IMR-90 (cell line): ENCODE measurements around the gene TBC1D1. TPM values are rescaled to one million over a fixed set of nuclear protein-coding genes. Genes with fewer than 3 reads are reported as not detected.
A peak's percentile ranks its signal among the peaks of the same experiment; 100 is the strongest.

Experiments used
- ATAC-seq: fragments of 200-7000 bp; cut with Tn5 transposase; 2 replicates; pipeline ENCODE4 v1.9.1; 2020; ENCODE audit warnings: low read depth, mild to moderate bottlenecking, moderate library complexity
- BruUV-seq: library from RNA; stranded (reverse); fragments of 400-500 nt; replicated peaks from 2 replicates; lab custom pipeline; 2021; lab: Mats Ljungman, UMichigan
- CTCF ChIA-PET: fragments of 300-600 bp; formaldehyde crosslinking; extraction: SDS; loops from one replicate; lab custom pipeline; 2021; ENCODE audit warnings: antibody characterized with exemption; lab: Yijun Ruan, JAX
- POLR2A ChIA-PET: fragments of 300-600 bp; sonication (Branson Sonifier 250); formaldehyde crosslinking; loops from one replicate; lab custom pipeline; 2022; ENCODE audit warnings: antibody characterized with exemption; ENCODE audit not compliant: unreplicated experiment; lab: Charles Lee
- DNase-seq: peaks from one replicate; pipeline ENCODE4 v3.0.0; 2013
- H2AFZ ChIP-seq: replicated peaks from 2 replicates; pipeline ENCODE3; 2013; ENCODE audit warnings: low read length, mild to moderate bottlenecking; ENCODE audit not compliant: poor library complexity
- H2AK5ac ChIP-seq: 2 replicates; pipeline ENCODE4 v1.6.1; 2013; ENCODE audit warnings: low read depth, low read length, inconsistent platforms
- H2AK9ac ChIP-seq: replicated peaks from 2 replicates; pipeline ENCODE3; 2013; ENCODE audit warnings: mild to moderate bottlenecking, low read depth, low read length, moderate library complexity; ENCODE audit not compliant: poor library complexity
- H2BK120ac ChIP-seq: 2 replicates; pipeline ENCODE4 v1.6.1; 2013; ENCODE audit warnings: low read depth, low read length, inconsistent platforms
- H2BK15ac ChIP-seq: 3 replicates; pipeline ENCODE4 v1.6.1; 2013; ENCODE audit warnings: low read depth, low read length, inconsistent platforms
- H2BK20ac ChIP-seq: 2 replicates; pipeline ENCODE4 v1.6.1; 2013; ENCODE audit warnings: low read depth, mild to moderate bottlenecking, inconsistent platforms, low read length, moderate library complexity
- H2BK5ac ChIP-seq: 2 replicates; pipeline ENCODE4 v1.6.1; 2013; ENCODE audit warnings: mild to moderate bottlenecking, low read depth, low read length, inconsistent platforms; ENCODE audit not compliant: poor library complexity, severe bottlenecking
- H3K14ac ChIP-seq: replicated peaks from 2 replicates; pipeline ENCODE4 v1.6.1; 2013; ENCODE audit warnings: low read depth, low read length, inconsistent platforms
- H3K18ac ChIP-seq: 2 replicates; pipeline ENCODE4 v1.6.1; 2013; ENCODE audit warnings: low read depth, low read length, control low read depth
- H3K23ac ChIP-seq: 2 replicates; pipeline ENCODE4 v1.6.1; 2013; ENCODE audit warnings: low read depth, low read length, inconsistent platforms
- H3K27ac ChIP-seq: 2 replicates; pipeline ENCODE4 v1.5.1; 2013; ENCODE audit warnings: mild to moderate bottlenecking, control low read depth, low read length; ENCODE audit not compliant: insufficient read depth
- H3K27me3 ChIP-seq: 2 replicates; pipeline ENCODE4 v1.6.1; 2013; ENCODE audit warnings: low read length; ENCODE audit not compliant: control insufficient read depth, insufficient read depth
- H3K36me3 ChIP-seq: 2 replicates; pipeline ENCODE4 v1.6.1; 2013; ENCODE audit warnings: low read length, mixed read lengths; ENCODE audit not compliant: control insufficient read depth, insufficient read depth
- H3K4ac ChIP-seq: 2 replicates; pipeline ENCODE4 v1.6.1; 2013; ENCODE audit warnings: low read depth, low read length, inconsistent platforms
- H3K4me1 ChIP-seq: 2 replicates; pipeline ENCODE4 v1.6.1; 2013; ENCODE audit warnings: low read length, mixed read lengths; ENCODE audit not compliant: control insufficient read depth, insufficient read depth
- H3K4me2 ChIP-seq: 2 replicates; pipeline ENCODE4 v1.6.1; 2013; ENCODE audit warnings: low read depth, mild to moderate bottlenecking, control low read depth, low read length, moderate library complexity
- H3K4me3 ChIP-seq: 2 replicates; pipeline ENCODE4 v1.5.1; 2013; ENCODE audit warnings: low read depth, mild to moderate bottlenecking, control low read depth, low read length, moderate library complexity; ENCODE audit not compliant: insufficient read depth
- H3K56ac ChIP-seq: 2 replicates; pipeline ENCODE4 v1.6.1; 2013; ENCODE audit warnings: low read length, inconsistent platforms; ENCODE audit not compliant: insufficient read depth; ENCODE audit errors: extremely low read depth
- H3K79me1 ChIP-seq, 2 experiments: 2 replicates each; pipeline ENCODE4 v1.6.1; 2013; ENCODE audit warnings: low read length in 2 of 2, inconsistent platforms in 1 of 2, low read depth in 1 of 2
- H3K9ac ChIP-seq: 2 replicates; pipeline ENCODE4 v1.6.1; 2013; ENCODE audit warnings: low read depth, low read length, control low read depth
- H3K9me1 ChIP-seq: 2 replicates; pipeline ENCODE4 v1.6.1; 2013; ENCODE audit warnings: low read length, inconsistent platforms; ENCODE audit not compliant: insufficient read depth
- H3K9me3 ChIP-seq: 2 replicates; pipeline ENCODE4 v1.6.1; 2013; ENCODE audit warnings: low read length; ENCODE audit not compliant: control insufficient read depth, insufficient read depth
- H4K20me1 ChIP-seq: 2 replicates; pipeline ENCODE4 v1.6.1; 2013; ENCODE audit warnings: low read length, inconsistent platforms; ENCODE audit not compliant: insufficient read depth
- H4K5ac ChIP-seq: 2 replicates; pipeline ENCODE4 v1.6.1; 2013; ENCODE audit warnings: mild to moderate bottlenecking, low read depth, low read length, control low read depth
- H4K8ac ChIP-seq, 2 experiments: 2 replicates each; pipeline ENCODE4 v1.6.1; 2013; ENCODE audit warnings: low read depth in 2 of 2, low read length in 2 of 2, control low read depth in 1 of 2, inconsistent platforms in 1 of 2
- H4K91ac ChIP-seq: 2 replicates; pipeline ENCODE4 v1.6.1; 2013; ENCODE audit warnings: low read depth, low read length, inconsistent platforms; ENCODE audit not compliant: insufficient read depth
- BHLHE40 ChIP-seq: fragments of 150-350 bp; IDR thresholded peaks from 2 replicates; pipeline ENCODE4 v1.6.1; 2016; ENCODE audit warnings: mild to moderate bottlenecking, low read depth, low read length
- MAFK ChIP-seq: IDR thresholded peaks from 2 replicates; pipeline ENCODE4 v1.6.1; 2012; ENCODE audit warnings: low read depth, low read length, improper control_type of control experiment
- MAZ ChIP-seq: IDR thresholded peaks from 2 replicates; pipeline ENCODE4 v1.6.1; 2012; ENCODE audit warnings: low read depth, mild to moderate bottlenecking, low read length, improper control_type of control experiment, moderate library complexity, borderline replicate concordance
- SMC3 ChIP-seq: fragments of 150-350 bp; IDR thresholded peaks from 2 replicates; pipeline ENCODE4 v1.6.1; 2016; ENCODE audit warnings: low read depth, mild to moderate bottlenecking, antibody characterized with exemption, low read length, moderate library complexity
- WGBS, 2 experiments: methylation state at CpG; one replicate each; pipeline versions ENCODE4 v1.1.5 to v1.1.7; 2013; ENCODE audit warnings: missing lambda C conversion rate in 2 of 2; ENCODE audit not compliant: insufficient read length in 1 of 2; ENCODE audit errors: extremely low coverage in 2 of 2; 5-methylcytosine and 5-hydroxymethylcytosine counted together
- dilution Hi-C: fragments of 300-500 bp; cut with HindIII; formaldehyde crosslinking; loops from one replicate; pipeline ENCODE4 v1.14.3; 2018; ENCODE audit warnings: low sequenced_read_pairs; ENCODE audit not compliant: unreplicated experiment
- in situ Hi-C: fragments of 300-500 bp; cut with MboI; formaldehyde crosslinking; loops from 3 replicates; pipeline ENCODE4 v1.14.3; 2019; ENCODE audit warnings: low sequenced_read_pairs, inconsistent platforms, mixed read lengths
- intact Hi-C: fragments of 100-400 bp; cut with micrococcal nuclease; formaldehyde crosslinking; loops from 2 replicates; pipeline ENCODE4 v1.10.0; 2022
- polyA plus RNA-seq, 3 experiments: library from polyadenylated mRNA; depleted of rRNA; stranded (reverse); fragments of >200 nt; gene quantifications; 2 replicates each; pipeline ENCODE4 v1.2.3, GENCODE V29; 2012; ENCODE audit warnings: low replicate concordance in 1 of 3
- total RNA-seq: library from RNA; depleted of rRNA; stranded (reverse); fragments of >200 nt; gene quantifications from 2 replicates; pipeline ENCODE4 v1.2.3, GENCODE V29; 2012

TBC1D1 gene
- total and polyA plus RNA-seq, 2 of the 4 experiments (the other 2 are of a cell fraction), result 42.4 to 104 TPM

- TF ChIP-seq BHLHE40 (no peak), SMC3 (no peak), MAZ (no peak), MAFK (peak; percentile 64)
- H3K27me3 ChIP-seq, result peaks cover 33% of the 10 kb centered on the region
- in situ Hi-C loops, result no loop called here
Observed at GRCh38 chr4:37904824-37905223, 13.9 kb downstream of the TBC1D1 start.

More at GRCh38 chr4:37904824-37905223, 13.9 kb downstream of the TBC1D1 start:
- no CpG with 5 or more reads among the region's 3 CpGs for WGBS, 2 experiments
- Histone ChIP-seq H4K8ac (no peak overlapping the region), H2BK15ac (no peak overlapping the region), H2BK120ac (no peak overlapping the region), H4K20me1 (no peaks in the 10 kb centered on the region), H3K27ac (no peak overlapping the region), H3K4me3 (no peak overlapping the region), H2AK9ac (no peak overlapping the region), H3K9ac (no peak overlapping the region), H3K4me2 (no peak overlapping the region), H4K91ac (no peak overlapping the region), H3K9me3 (no peaks in the 10 kb centered on the region), H3K14ac (no peak overlapping the region), H4K5ac (no peak overlapping the region), H2BK5ac (no peak overlapping the region), H3K4ac (no peak overlapping the region), H3K4me1 (no peaks in the 10 kb centered on the region), H3K23ac (no peak overlapping the region), H3K18ac (no peak overlapping the region), H3K9me1 (no peaks in the 10 kb centered on the region), H2AFZ (no peak overlapping the region), H2BK20ac (no peak overlapping the region), H3K36me3 (no peaks in the 10 kb centered on the region), H3K79me1 (no peaks in the 10 kb centered on the region), H2AK5ac (no peak overlapping the region), H3K56ac (no peak overlapping the region)
- DNase-seq (no peak), ATAC-seq (no peak)
- ChIA-PET POLR2A (no interaction called here), CTCF (no interaction called here)
- dilution Hi-C loops (no loop called here), intact Hi-C loops (no loop called here)
- no TSS peak for BruUV-seq
